ENCODE results near the gene BOD1L1. TPM values are rescaled to one million over a fixed set of nuclear protein-coding genes. Genes with fewer than 3 reads are reported as not detected.

Gene BOD1L1
- total and polyA plus RNA-seq, 7 donors = 6.0 to 19.3 (median 13.7) TPM

- WGBS, 3 donors = 20 to 27% (median 22%) methylated on average over 8 of the region's 8 CpGs
Measured at GRCh38 chr4:13531625-13531998, 95.9 kb downstream of the BOD1L1 start.

GRCh38 chr4:13530823-13531624, 96.5 kb downstream of the BOD1L1 start:
- no peak for DNase-seq
- ATAC-seq = no peak
- no peaks in the 10 kb centered on the region for H3K4me1 ChIP-seq
- H3K27me3 ChIP-seq (ENCODE audit: insufficient read depth in 3 of 3, low read length in 2 of 3) = peaks cover 6 to 95% (median 60%) of the 10 kb centered on the region in 3 donors
- intact Hi-C loops (cut with DNase I) = no loop called here
- no peak overlapping the region for H3K27ac ChIP-seq
- TF ChIP-seq CTCF (IDR thresholded peaks at IDR 0.05) = no peak
- H3K4me3 ChIP-seq = no peak overlapping the region
- WGBS, 3 donors = 4 to 6% (median 6%) methylated on average over 35 of the region's 35 CpGs
- H3K36me3 ChIP-seq (ENCODE audit: insufficient read depth in 1 of 2, low read depth in 1 of 2) = no peaks in the 10 kb centered on the region
- no peaks in the 10 kb centered on the region for H3K9me3 ChIP-seq

More at GRCh38 chr4:13531625-13531998, 95.9 kb downstream of the BOD1L1 start:
- Histone ChIP-seq H3K36me3 (ENCODE audit: insufficient read depth in 1 of 2, low read depth in 1 of 2) (no peaks in the 10 kb centered on the region), H3K9me3 (no peaks in the 10 kb centered on the region), H3K4me1 (no peaks in the 10 kb centered on the region), H3K27ac (no peak overlapping the region), H3K27me3 (ENCODE audit: insufficient read depth in 3 of 3, low read length in 2 of 3) (peaks cover 6 to 95% (median 64%) of the 10 kb centered on the region in 3 donors), H3K4me3 (no peak overlapping the region)
- intact Hi-C loops (cut with DNase I) = no loop called here
- ATAC-seq = no peak
- DNase-seq = no peak
- no peak for TF ChIP-seq CTCF (IDR thresholded peaks at IDR 0.05)

- TF ChIP-seq CTCF (IDR thresholded peaks at IDR 0.05) = no peak
- peaks cover 2 to 95% (median 58%) of the 10 kb centered on the region in 3 donors for H3K27me3 ChIP-seq (ENCODE audit: insufficient read depth in 3 of 3, low read length in 2 of 3)
- no peak overlapping the region for H3K4me3 ChIP-seq
- H3K9me3 ChIP-seq = peaks cover 8% of the 10 kb centered on the region
- H3K4me1 ChIP-seq = no peaks in the 10 kb centered on the region
- intact Hi-C loops (cut with DNase I) = no loop called here
- H3K27ac ChIP-seq = no peak overlapping the region
- H3K36me3 ChIP-seq (ENCODE audit: insufficient read depth in 1 of 2, low read depth in 1 of 2) = no peaks in the 10 kb centered on the region
- ATAC-seq (no peak), DNase-seq (no peak)
- 4 to 9% (median 6%) methylated on average over 37 of the region's 37 CpGs for WGBS, 3 donors
Measured at GRCh38 chr4:13529128-13529919, 98.2 kb downstream of the BOD1L1 start.

- 5 to 7% (median 7%) methylated on average over 5 of the region's 5 CpGs for WGBS, 3 donors
- ATAC-seq = no peak
- peaks cover 2 to 95% (median 58%) of the 10 kb centered on the region in 3 donors for H3K27me3 ChIP-seq (ENCODE audit: insufficient read depth in 3 of 3, low read length in 2 of 3)
- no peak for DNase-seq
- intact Hi-C loops (cut with DNase I) = no loop called here
- TF ChIP-seq CTCF (IDR thresholded peaks at IDR 0.05) = no peak
- peaks cover 10% of the 10 kb centered on the region for H3K9me3 ChIP-seq
- no peak overlapping the region for H3K27ac ChIP-seq
- no peaks in the 10 kb centered on the region for H3K36me3 ChIP-seq (ENCODE audit: insufficient read depth in 1 of 2, low read depth in 1 of 2)
- H3K4me3 ChIP-seq = no peak overlapping the region
- no peaks in the 10 kb centered on the region for H3K4me1 ChIP-seq
Measured at GRCh38 chr4:13528821-13529127, 98.8 kb downstream of the BOD1L1 start.

All from psoas muscle (tissue), 8 donors.